ENCODE measurements around the gene PAH. TPM values are rescaled to one million over a fixed set of nuclear protein-coding genes. Genes with fewer than 3 reads are reported as not detected.

PAH gene
- total and polyA plus RNA-seq, 10 donors: 0.09 TPM; not detected in 9

GRCh38 chr12:102963796-102964195, 46.8 kb upstream of the PAH start:
- peaks cover 0 to 23% (median 5%) of the 10 kb centered on the region in 8 donors for H3K9me3 ChIP-seq
- peaks cover 0 to 35% (median 20%) of the 10 kb centered on the region in 6 donors for H3K4me1 ChIP-seq
- no peak overlapping the region for H3K4me3 ChIP-seq
- intact Hi-C loops (cut with DNase I; ENCODE audit: low total_unique reads): no loop called here
- no peak for TF ChIP-seq POLR2AphosphoS5 (IDR thresholded peaks at IDR 0.05)
- no peak overlapping the region for H3K27ac ChIP-seq
- DNase-seq: no peak
- no peaks in the 10 kb centered on the region for H3K36me3 ChIP-seq
- WGBS, 5 donors: 41 to 53% (median 43%) methylated on average over 4 of the region's 4 CpGs
- H3K27me3 ChIP-seq (replicated peaks in 1 of 7): peaks cover 0 to 100% (median 82%) of the 10 kb centered on the region in 7 donors

DNA sequence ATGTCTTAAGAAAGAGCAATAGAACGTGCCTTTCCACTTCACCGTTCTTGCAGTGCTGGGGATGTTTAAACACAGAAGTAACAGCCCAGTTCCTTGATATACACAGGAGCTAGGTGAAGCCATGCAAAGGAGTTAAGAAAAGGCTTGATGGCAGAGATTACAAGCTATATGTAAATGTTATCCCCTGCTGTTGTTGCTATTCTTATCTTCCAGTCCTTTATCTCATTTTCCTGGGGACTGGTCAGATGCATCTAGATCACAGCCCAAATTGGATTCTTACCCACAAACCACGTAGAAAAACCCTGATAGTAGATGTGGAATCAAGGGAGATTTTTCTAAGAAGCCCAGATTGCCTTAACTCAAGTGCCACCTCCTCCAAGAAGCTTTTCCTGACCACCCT, 45.9 kb upstream of the PAH start:
- H3K4me1 ChIP-seq: peaks cover 4 to 43% (median 28%) of the 10 kb centered on the region in 6 donors
- H3K36me3 ChIP-seq: no peaks in the 10 kb centered on the region
- H3K9me3 ChIP-seq: peaks cover 0 to 23% (median 5%) of the 10 kb centered on the region in 8 donors
- intact Hi-C loops (cut with DNase I; ENCODE audit: low total_unique reads): no loop called here
- peaks cover 0 to 100% (median 85%) of the 10 kb centered on the region in 7 donors for H3K27me3 ChIP-seq (replicated peaks in 1 of 7)
- 0 to 11% (median 3%) methylated on average over 3 of the region's 3 CpGs for WGBS, 5 donors
- H3K27ac ChIP-seq: no peak overlapping the region
- TF ChIP-seq POLR2AphosphoS5 (IDR thresholded peaks at IDR 0.05) (no peak), POLR2A (IDR thresholded peaks at IDR 0.05) (no peak)
- TF ChIP-seq, protein P1, sequence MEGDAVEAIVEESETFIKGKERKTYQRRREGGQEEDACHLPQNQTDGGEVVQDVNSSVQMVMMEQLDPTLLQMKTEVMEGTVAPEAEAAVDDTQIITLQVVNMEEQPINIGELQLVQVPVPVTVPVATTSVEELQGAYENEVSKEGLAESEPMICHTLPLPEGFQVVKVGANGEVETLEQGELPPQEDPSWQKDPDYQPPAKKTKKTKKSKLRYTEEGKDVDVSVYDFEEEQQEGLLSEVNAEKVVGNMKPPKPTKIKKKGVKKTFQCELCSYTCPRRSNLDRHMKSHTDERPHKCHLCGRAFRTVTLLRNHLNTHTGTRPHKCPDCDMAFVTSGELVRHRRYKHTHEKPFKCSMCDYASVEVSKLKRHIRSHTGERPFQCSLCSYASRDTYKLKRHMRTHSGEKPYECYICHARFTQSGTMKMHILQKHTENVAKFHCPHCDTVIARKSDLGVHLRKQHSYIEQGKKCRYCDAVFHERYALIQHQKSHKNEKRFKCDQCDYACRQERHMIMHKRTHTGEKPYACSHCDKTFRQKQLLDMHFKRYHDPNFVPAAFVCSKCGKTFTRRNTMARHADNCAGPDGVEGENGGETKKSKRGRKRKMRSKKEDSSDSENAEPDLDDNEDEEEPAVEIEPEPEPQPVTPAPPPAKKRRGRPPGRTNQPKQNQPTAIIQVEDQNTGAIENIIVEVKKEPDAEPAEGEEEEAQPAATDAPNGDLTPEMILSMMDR (IDR thresholded peaks at IDR 0.05 in 8 of 11, conservative IDR thresholded peaks at IDR 0.05 in 3 of 11): no peak
- no peak for DNase-seq
- H3K4me3 ChIP-seq: no peak overlapping the region

- no peak overlapping the region for H3K4me3 ChIP-seq
- intact Hi-C loops (cut with DNase I; ENCODE audit: low total_unique reads): no loop called here
- H3K4me1 ChIP-seq: peaks cover 6 to 48% (median 32%) of the 10 kb centered on the region in 6 donors
- DNase-seq: no peak
- no peak overlapping the region for H3K27ac ChIP-seq
- TF ChIP-seq, protein P1 (IDR thresholded peaks at IDR 0.05 in 8 of 11, conservative IDR thresholded peaks at IDR 0.05 in 3 of 11): no peak
- no peak for TF ChIP-seq POLR2AphosphoS5 (IDR thresholded peaks at IDR 0.05)
- no peak for TF ChIP-seq POLR2A (IDR thresholded peaks at IDR 0.05)
- 4 to 8% (median 6%) methylated on average over 11 of the region's 11 CpGs for WGBS, 5 donors
- peaks cover 0 to 100% (median 89%) of the 10 kb centered on the region in 7 donors for H3K27me3 ChIP-seq (replicated peaks in 1 of 7)
- H3K9me3 ChIP-seq: peaks cover 0 to 23% (median 5%) of the 10 kb centered on the region in 8 donors
- H3K36me3 ChIP-seq: no peaks in the 10 kb centered on the region
Measured at GRCh38 chr12:102962532-102962931, 45.5 kb upstream of the PAH start.

DNA sequence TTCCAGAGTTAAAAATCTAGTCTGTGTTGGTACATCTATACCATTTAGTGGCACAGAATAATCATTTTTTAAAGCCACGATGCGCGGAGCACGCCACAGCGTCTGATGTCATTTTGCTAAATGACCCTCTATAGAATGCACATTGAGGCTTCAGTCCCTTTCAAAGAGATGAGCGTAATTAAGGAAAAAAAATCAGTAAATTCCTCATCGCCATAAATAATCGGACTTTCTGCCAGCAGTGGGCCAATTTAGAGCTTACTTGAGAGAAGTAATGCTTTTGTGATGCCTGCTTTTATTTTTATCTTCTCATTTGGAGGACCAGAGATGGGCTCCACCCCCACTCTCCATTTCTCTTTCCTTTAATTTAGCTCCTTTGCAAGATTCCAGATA, 44.4 kb upstream of the PAH start:
- peaks cover 7 to 59% (median 43%) of the 10 kb centered on the region in 6 donors for H3K4me1 ChIP-seq
- 3 to 10% (median 7%) methylated on average over 8 of the region's 8 CpGs for WGBS, 5 donors

More for the DNA sequence above, 44.4 kb upstream of the PAH start:
- intact Hi-C loops (cut with DNase I; ENCODE audit: low total_unique reads): no loop called here
- H3K27me3 ChIP-seq (replicated peaks in 1 of 7): peaks cover 0 to 100% (median 94%) of the 10 kb centered on the region in 7 donors
- DNase-seq: no peak
- no peak for TF ChIP-seq POLR2AphosphoS5 (IDR thresholded peaks at IDR 0.05)
- TF ChIP-seq, protein P1 (IDR thresholded peaks at IDR 0.05 in 8 of 11, conservative IDR thresholded peaks at IDR 0.05 in 3 of 11): no peak
- no peak for TF ChIP-seq POLR2A (IDR thresholded peaks at IDR 0.05)
- H3K27ac ChIP-seq: no peak overlapping the region
- no peak overlapping the region for H3K4me3 ChIP-seq
- peaks cover 0 to 23% (median 5%) of the 10 kb centered on the region in 8 donors for H3K9me3 ChIP-seq
- no peaks in the 10 kb centered on the region for H3K36me3 ChIP-seq
